ENCODE measurements around the gene GMPR. TPM values are rescaled to one million over a fixed set of nuclear protein-coding genes. Genes with fewer than 3 reads are reported as not detected.

The GMPR gene
- total RNA-seq, 6 experiments from 2014 or later, result 4.7 to 9.1 (median 5.4) TPM

DNA sequence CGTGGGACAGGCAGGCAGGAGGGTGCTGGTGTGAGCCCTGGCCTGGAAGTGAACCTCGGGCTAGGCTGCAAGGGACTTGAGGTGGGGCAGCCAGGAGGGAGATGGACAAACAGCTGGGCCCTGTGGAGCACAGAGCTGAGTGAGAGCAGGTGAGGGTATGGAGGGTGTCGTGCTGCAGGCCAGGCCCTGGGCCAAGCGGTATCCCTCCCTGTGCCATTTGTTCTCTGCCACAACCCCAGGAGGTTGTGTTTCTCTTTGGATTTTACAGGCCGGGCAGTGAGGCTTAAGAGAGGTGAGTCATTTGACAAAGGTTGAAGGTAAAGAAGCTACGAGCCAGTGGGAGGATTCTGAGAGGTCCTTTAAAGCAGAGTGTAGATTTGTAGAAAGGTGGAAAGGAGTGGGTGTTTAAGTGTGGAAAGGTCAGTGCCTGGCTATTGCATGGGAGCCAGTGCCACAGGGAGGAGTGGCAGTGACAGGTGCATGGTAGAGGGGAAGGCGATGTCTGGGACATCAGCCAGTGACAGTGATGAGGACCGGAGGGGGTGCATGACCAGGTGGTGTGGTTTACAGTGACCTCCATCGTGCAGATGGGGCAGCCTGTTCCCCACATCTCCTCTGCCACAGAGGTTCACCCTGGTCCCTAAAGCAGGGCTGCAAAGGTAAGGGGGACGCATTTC lies 39.8 kb downstream of the GMPR start:
- TF ChIP-seq, protein P1, sequence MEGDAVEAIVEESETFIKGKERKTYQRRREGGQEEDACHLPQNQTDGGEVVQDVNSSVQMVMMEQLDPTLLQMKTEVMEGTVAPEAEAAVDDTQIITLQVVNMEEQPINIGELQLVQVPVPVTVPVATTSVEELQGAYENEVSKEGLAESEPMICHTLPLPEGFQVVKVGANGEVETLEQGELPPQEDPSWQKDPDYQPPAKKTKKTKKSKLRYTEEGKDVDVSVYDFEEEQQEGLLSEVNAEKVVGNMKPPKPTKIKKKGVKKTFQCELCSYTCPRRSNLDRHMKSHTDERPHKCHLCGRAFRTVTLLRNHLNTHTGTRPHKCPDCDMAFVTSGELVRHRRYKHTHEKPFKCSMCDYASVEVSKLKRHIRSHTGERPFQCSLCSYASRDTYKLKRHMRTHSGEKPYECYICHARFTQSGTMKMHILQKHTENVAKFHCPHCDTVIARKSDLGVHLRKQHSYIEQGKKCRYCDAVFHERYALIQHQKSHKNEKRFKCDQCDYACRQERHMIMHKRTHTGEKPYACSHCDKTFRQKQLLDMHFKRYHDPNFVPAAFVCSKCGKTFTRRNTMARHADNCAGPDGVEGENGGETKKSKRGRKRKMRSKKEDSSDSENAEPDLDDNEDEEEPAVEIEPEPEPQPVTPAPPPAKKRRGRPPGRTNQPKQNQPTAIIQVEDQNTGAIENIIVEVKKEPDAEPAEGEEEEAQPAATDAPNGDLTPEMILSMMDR (IDR thresholded peaks at IDR 0.05), result no peak
- no peaks in the 10 kb centered on the region; the same call in 1 of the 2 replicates for H3K36me3 Mint-ChIP-seq (ENCODE audit: low read depth)
- no peak for DNase-seq
- peak overlapping the region; percentile 71 for H3K27ac Mint-ChIP-seq
- H3K4me1 Mint-ChIP-seq (ENCODE audit: low read depth), result peaks cover 33% of the 10 kb centered on the region
- H3K27me3 Mint-ChIP-seq (ENCODE audit: insufficient read depth), result peaks cover 13% of the 10 kb centered on the region
- H3K9me3 Mint-ChIP-seq, result no peaks in the 10 kb centered on the region
- H3K4me3 Mint-ChIP-seq, result peak overlapping the region; percentile 82

DNA sequence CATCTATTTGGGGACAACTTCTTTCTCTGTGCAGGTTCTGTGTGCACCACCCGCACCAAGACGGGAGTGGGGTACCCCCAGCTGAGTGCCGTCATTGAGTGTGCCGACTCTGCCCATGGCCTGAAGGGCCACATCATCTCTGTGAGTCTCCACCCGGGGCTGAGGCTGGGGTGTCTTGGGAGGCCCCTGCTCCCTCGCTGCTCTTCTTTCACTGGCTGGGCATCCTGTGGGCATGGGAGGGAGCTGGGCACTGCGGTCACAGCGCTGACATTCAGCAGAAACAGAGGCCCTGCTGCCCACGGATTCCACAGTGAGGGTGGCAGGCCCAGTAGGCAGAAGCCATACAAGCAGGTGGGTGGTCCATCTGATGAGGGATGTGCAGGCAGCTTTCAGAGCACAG lies 40.4 kb downstream of the GMPR start:
- no peak overlapping the region for H3K27ac Mint-ChIP-seq
- DNase-seq, result no peak
- peaks cover 28% of the 10 kb centered on the region for H3K4me1 Mint-ChIP-seq (ENCODE audit: low read depth)
- TF ChIP-seq, protein P1 (IDR thresholded peaks at IDR 0.05), result no peak
- H3K9me3 Mint-ChIP-seq, result no peaks in the 10 kb centered on the region
- H3K27me3 Mint-ChIP-seq (ENCODE audit: insufficient read depth), result peaks cover 13% of the 10 kb centered on the region
- no peak overlapping the region for H3K4me3 Mint-ChIP-seq
- H3K36me3 Mint-ChIP-seq (ENCODE audit: low read depth), result no peaks in the 10 kb centered on the region; the same call in 1 of the 2 replicates

DNA sequence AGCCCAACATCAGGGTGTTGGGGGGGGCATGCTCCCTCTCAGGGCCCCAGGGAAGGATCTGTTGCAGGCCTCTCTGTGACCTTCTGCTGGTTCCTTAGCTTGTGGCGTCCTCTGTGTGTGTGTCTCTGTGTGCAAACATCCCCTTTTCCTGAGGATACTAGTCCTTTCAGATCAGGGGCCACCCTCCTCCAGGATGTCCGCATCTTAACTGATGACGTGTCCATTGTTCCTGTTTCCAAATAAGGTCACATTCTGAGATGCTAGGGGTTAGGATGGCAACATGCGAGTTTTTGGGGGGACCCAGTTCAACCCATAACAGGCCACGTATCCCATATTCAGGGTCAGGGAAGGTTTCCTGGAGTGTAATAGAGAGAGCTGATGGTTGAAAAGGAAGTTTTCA lies 40.9 kb downstream of the GMPR start:
- H3K36me3 Mint-ChIP-seq (ENCODE audit: low read depth), result no peaks in the 10 kb centered on the region; the same call in 1 of the 2 replicates
- peaks cover 25% of the 10 kb centered on the region for H3K4me1 Mint-ChIP-seq (ENCODE audit: low read depth)
- H3K27ac Mint-ChIP-seq, result no peak overlapping the region
- DNase-seq, result no peak
- H3K9me3 Mint-ChIP-seq, result no peaks in the 10 kb centered on the region
- peaks cover 13% of the 10 kb centered on the region for H3K27me3 Mint-ChIP-seq (ENCODE audit: insufficient read depth)
- TF ChIP-seq, protein P1 (IDR thresholded peaks at IDR 0.05), result no peak
- H3K4me3 Mint-ChIP-seq, result no peak overlapping the region

DNA sequence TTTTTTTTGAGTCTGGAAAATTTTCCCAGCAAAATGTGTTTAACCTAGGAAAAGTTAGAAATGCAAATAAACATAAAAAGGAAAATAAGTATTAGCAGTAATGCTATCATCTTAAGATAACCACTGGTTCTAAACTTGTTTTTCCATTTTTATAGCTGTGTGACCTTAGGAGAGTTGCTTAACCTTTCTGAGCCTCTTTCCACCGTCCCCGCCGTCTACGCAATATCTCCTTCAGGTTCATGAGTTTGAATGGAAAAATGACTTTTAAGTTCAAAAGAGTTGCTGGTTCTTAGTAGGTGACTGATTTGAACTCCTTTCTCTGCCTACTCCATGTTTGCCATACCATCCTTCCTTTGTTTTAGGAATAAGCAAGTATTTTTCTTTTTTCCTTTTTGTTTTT lies 44.0 kb downstream of the GMPR start:
- Mint-ChIP-seq H3K36me3 (ENCODE audit: low read depth) (no peaks in the 10 kb centered on the region; the same call in 1 of the 2 replicates), H3K4me1 (ENCODE audit: low read depth) (peaks cover 12% of the 10 kb centered on the region)

DNA sequence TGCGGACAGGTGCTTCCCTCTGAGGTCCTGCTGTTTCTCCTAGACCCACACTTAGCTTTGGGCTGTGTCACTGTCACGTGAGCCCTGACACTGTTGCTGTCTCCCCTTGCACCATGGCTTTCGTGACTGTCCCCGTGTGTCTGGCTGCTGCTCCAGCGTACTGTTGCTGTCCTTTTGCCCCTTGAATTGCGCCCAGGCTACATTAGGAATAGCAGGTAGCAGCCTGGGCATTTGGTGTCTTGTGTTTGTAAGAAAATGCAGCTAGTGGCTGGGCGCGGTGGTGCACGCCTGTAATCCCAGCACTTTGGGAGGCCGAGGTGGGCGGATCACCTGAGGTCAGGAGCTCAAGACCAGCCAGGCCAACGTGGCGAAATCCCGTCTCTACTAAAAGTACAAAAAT lies 46.1 kb downstream of the GMPR start:
- Mint-ChIP-seq H3K9me3 (no peaks in the 10 kb centered on the region), H3K27me3 (ENCODE audit: insufficient read depth) (peaks cover 11% of the 10 kb centered on the region), H3K36me3 (ENCODE audit: low read depth) (no peaks in the 10 kb centered on the region; the same call in 1 of the 2 replicates), H3K27ac (no peak overlapping the region), H3K4me3 (no peak overlapping the region), H3K4me1 (ENCODE audit: low read depth) (no peaks in the 10 kb centered on the region)
- TF ChIP-seq, protein P1 (IDR thresholded peaks at IDR 0.05), result peak; percentile 7; the same call in 1 of the 2 replicates
- no peak for DNase-seq

More for the DNA sequence above, 44.0 kb downstream of the GMPR start:
- Mint-ChIP-seq H3K27me3 (ENCODE audit: insufficient read depth) (peaks cover 15% of the 10 kb centered on the region), H3K9me3 (no peaks in the 10 kb centered on the region), H3K4me3 (no peak overlapping the region), H3K27ac (no peak overlapping the region)
- TF ChIP-seq, protein P1 (IDR thresholded peaks at IDR 0.05), result no peak
- no peak for DNase-seq
